ENCODE measurements around the gene JAK3.
"Not testable (repeated sequence)": the region's sequence is repeated elsewhere in the genome, so short reads cannot be mapped to it uniquely, and the experiment has no call there.

Gene JAK3

GRCh38 chr19:17805427-17805826 lies 42.4 kb downstream of the JAK3 start:
- H3K4me3 ChIP-seq (ENCODE audit: low read depth, low read length): no peak overlapping the region
- DNase-seq (ENCODE audit: low read depth, low spot score): no peak
- TF ChIP-seq CTCF (IDR thresholded peaks at IDR 0.05; ENCODE audit: low read depth, low read length): no peak
- in situ Hi-C loops (cut with HindIII; ENCODE audit: low sequenced_read_pairs): no loop called here

- no peak for DNase-seq (ENCODE audit: low read depth, low spot score)
- in situ Hi-C loops (cut with HindIII; ENCODE audit: low sequenced_read_pairs): no loop called here
- no peak for TF ChIP-seq CTCF (IDR thresholded peaks at IDR 0.05; ENCODE audit: low read depth, low read length)
- no peak overlapping the region for H3K4me3 ChIP-seq (ENCODE audit: low read depth, low read length)
These were observed 44.4 kb downstream of the JAK3 start for GRCh38 chr19:17803264-17803896.

GRCh38 chr19:17802137-17802858 lies 45.5 kb downstream of the JAK3 start:
- in situ Hi-C loops (cut with HindIII; ENCODE audit: low sequenced_read_pairs): no loop called here

GRCh38 chr19:17798599-17798998 lies 49.2 kb downstream of the JAK3 start:
- H3K4me3 ChIP-seq (ENCODE audit: low read depth, low read length); in situ Hi-C loops (cut with HindIII; ENCODE audit: low sequenced_read_pairs); DNase-seq (ENCODE audit: low read depth, low spot score): not testable (repeated sequence)

More at GRCh38 chr19:17802137-17802858, 45.5 kb downstream of the JAK3 start:
- no peak for TF ChIP-seq CTCF (IDR thresholded peaks at IDR 0.05; ENCODE audit: low read depth, low read length)
- DNase-seq (ENCODE audit: low read depth, low spot score): no peak
- H3K4me3 ChIP-seq (ENCODE audit: low read depth, low read length): no peak overlapping the region

GRCh38 chr19:17797424-17798201 lies 50.2 kb downstream of the JAK3 start:
- in situ Hi-C loops (cut with HindIII; ENCODE audit: low sequenced_read_pairs): no loop called here
- H3K4me3 ChIP-seq (ENCODE audit: low read depth, low read length): no peak overlapping the region
- DNase-seq (ENCODE audit: low read depth, low spot score): no peak
- TF ChIP-seq CTCF (IDR thresholded peaks at IDR 0.05; ENCODE audit: low read depth, low read length): no peak

GRCh38 chr19:17796838-17797423 lies 50.9 kb downstream of the JAK3 start:
- DNase-seq (ENCODE audit: low read depth, low spot score): no peak
- no peak overlapping the region for H3K4me3 ChIP-seq (ENCODE audit: low read depth, low read length)
- in situ Hi-C loops (cut with HindIII; ENCODE audit: low sequenced_read_pairs): no loop called here
- no peak for TF ChIP-seq CTCF (IDR thresholded peaks at IDR 0.05; ENCODE audit: low read depth, low read length)
